NCI-H2196 treated with DMSO at 0.1 percent for 48 hours (cell line): ENCODE measurements around the gene GK2.

Source experiments
- DNase-seq: peaks from one replicate; lab custom pipeline; 2025; ENCODE audit not compliant: unreplicated experiment; lab: John Stamatoyannopoulos, UW

GK2 gene

GRCh38 chr4:79390890-79391289 is 17.1 kb downstream of the GK2 start:
- no peak for DNase-seq

GRCh38 chr4:79385641-79386040 is 22.4 kb downstream of the GK2 start:
- DNase-seq: no peak

DNA sequence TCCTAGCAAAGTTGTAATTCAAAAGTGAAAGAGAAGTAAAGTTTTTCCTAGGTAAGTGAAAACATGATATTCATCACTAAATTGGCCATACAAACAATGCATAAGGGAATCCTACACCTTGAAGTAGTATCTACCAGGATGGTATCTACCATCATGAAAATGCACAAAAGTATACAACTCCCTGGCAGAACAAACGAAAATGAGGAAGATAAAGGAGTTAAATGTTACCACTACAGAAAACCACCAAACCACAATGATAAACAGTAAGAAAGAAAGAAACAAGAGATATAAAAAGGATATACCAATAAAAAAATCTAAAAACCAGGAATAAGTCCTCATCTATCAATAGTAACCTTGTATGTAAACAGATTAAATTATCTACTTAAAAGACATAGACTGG is 26.9 kb downstream of the GK2 start:
- DNase-seq: no peak

- no peak for DNase-seq
Observed at GRCh38 chr4:79370026-79370425, 38.0 kb downstream of the GK2 start.

DNA sequence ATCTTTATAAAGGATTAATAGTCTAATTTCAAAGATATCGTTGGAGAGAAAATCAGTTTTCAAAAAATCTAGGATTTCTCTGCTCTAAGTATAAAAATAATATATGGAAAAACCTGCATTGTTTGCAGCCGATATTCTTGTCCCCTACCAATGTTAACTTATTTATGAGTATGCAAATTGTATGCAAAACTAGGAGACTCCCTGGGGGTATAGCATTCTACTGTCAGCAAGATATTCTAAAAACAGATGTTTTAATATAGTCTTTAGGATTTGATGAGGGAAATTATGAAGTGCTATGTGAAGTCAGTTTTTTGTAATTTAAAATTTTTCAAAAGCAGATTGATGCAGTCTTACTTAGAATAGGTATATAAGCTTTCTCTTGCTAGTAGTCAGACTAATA is 40.9 kb downstream of the GK2 start:
- no peak for DNase-seq

DNA sequence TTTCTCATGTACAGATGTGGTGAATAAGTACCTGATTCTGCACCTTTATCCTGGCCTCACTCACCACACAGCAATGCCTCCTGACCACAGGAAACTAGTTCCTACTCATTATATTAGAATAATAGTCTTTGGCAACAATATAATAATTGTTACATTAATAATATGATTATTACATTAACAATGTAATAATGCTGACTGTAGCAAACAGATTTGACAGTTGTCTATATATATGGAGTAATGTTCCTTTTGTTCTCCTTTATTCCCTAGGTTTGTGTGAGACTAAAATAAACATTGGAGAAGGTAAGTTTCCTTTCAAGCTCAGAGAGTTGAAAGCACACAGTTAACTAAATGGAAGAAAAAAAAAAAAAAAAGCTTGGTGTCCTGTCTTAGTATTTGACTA is 41.6 kb downstream of the GK2 start:
- DNase-seq: no peak

DNA sequence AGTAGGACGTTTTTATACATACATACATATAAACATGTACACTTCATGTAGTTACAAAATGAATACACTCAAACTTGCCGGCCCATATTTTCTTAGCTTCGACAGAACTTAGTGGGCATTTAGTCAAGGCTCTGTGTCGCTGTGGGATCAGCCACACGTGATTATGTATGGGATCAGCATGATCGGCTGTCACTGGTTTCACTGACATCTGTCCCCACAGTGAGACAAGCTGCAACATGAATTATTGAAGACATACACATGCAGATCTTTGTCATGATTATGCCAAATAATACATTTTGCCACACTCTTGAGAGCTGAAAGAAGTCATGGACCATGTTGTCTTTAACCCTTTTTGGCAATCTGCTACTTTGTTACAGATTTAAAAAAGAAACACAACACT is 44.0 kb downstream of the GK2 start:
- no peak for DNase-seq

- no peak for DNase-seq
Observed at GRCh38 chr4:79362626-79363025, 45.4 kb downstream of the GK2 start.

DNA sequence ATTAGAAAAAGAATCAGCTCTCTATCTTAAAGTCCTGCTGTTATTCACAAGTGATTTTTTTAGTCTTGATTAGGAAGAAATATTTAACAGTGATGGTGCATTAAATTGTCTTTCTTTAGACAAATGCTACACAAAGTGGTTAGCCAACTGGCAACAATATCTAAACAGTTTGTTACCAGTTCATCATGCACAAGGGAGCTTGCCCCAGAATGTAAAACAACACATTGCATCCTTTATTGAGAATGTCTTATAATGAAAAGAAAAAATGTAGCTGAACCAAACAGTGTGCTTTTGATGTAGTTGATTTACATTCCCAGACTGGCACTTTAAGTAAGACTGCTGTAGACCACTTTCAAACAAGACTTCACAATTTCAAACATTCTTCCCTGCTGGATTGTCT is 48.0 kb downstream of the GK2 start:
- no peak for DNase-seq

GRCh38 chr4:79358438-79358837 is 49.6 kb downstream of the GK2 start:
- no peak for DNase-seq

DNA sequence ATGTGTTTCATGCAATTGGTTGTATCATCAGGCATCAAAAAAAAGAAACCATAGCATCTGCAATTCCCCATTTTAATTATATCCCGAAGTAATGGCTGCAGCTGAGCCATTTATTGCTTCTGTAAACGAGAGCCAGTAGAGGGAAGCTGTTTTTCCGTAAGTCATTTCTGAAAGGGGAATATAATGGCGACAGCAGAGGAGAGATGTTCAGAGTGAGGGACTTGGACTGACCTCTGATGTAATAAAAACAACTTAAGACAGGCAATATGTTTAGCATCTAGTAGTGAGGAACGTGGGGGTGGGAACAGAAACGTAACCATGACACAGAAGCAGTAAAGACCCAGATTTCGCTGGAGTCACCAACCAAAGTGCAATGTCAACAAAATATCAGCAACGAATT is 50.7 kb downstream of the GK2 start:
- no peak for DNase-seq
